IPS-18c (cell line): Measurements from ENCODE around the gene MYLIP.

Experiments
- H3K4me3 ChIP-seq: 2 replicates; pipeline ENCODE4 v1.7.0; 2013; ENCODE audit warnings: low read depth, mild to moderate bottlenecking, low read length, moderate library complexity; ENCODE audit not compliant: insufficient read depth
- H3K9me3 ChIP-seq: one replicate; pipeline ENCODE4 v1.6.1; 2013; ENCODE audit warnings: mild to moderate bottlenecking, low read length, moderate library complexity; ENCODE audit not compliant: control insufficient read depth, insufficient read depth

Gene MYLIP

GRCh38 chr6:16128759-16129622 is at the start of gene MYLIP:
TSS of gene MYLIP (plus strand) at chr6:16129086. CDS start at chr6:16129323, 237 bp downstream.
- no peaks in the 10 kb centered on the region for H3K9me3 ChIP-seq
- peak within 1 kb of the TSS; percentile 94 for H3K4me3 ChIP-seq

GRCh38 chr6:16079354-16079753 is 49.5 kb upstream of the MYLIP start:
- Histone ChIP-seq H3K4me3 (no peak overlapping the region), H3K9me3 (no peaks in the 10 kb centered on the region)

- no peak overlapping the region for H3K4me3 ChIP-seq
- H3K9me3 ChIP-seq = no peaks in the 10 kb centered on the region
These were observed 48.7 kb upstream of the MYLIP start for GRCh38 chr6:16080204-16080603.

GRCh38 chr6:16081326-16081725 is 47.6 kb upstream of the MYLIP start:
- H3K4me3 ChIP-seq = no peak overlapping the region
- no peaks in the 10 kb centered on the region for H3K9me3 ChIP-seq

GRCh38 chr6:16082361-16082760 is 46.5 kb upstream of the MYLIP start:
- no peak overlapping the region for H3K4me3 ChIP-seq
- H3K9me3 ChIP-seq = no peaks in the 10 kb centered on the region

GRCh38 chr6:16086965-16087364 is 41.9 kb upstream of the MYLIP start:
- no peak overlapping the region for H3K4me3 ChIP-seq
- H3K9me3 ChIP-seq = no peaks in the 10 kb centered on the region

GRCh38 chr6:16087386-16087785 is 41.5 kb upstream of the MYLIP start:
- H3K9me3 ChIP-seq = no peaks in the 10 kb centered on the region
- H3K4me3 ChIP-seq = no peak overlapping the region

GRCh38 chr6:16088409-16088808 is 40.5 kb upstream of the MYLIP start:
- no peaks in the 10 kb centered on the region for H3K9me3 ChIP-seq

GRCh38 chr6:16089232-16090062 is 39.4 kb upstream of the MYLIP start:
- H3K9me3 ChIP-seq = no peaks in the 10 kb centered on the region
- no peak overlapping the region for H3K4me3 ChIP-seq

More at GRCh38 chr6:16088409-16088808, 40.5 kb upstream of the MYLIP start:
- no peak overlapping the region for H3K4me3 ChIP-seq

GRCh38 chr6:16090452-16090851 is 38.4 kb upstream of the MYLIP start:
- Histone ChIP-seq H3K9me3 (no peaks in the 10 kb centered on the region), H3K4me3 (no peak overlapping the region)

GRCh38 chr6:16090920-16091319 is 38.0 kb upstream of the MYLIP start:
- no peak overlapping the region for H3K4me3 ChIP-seq
- H3K9me3 ChIP-seq = no peaks in the 10 kb centered on the region

GRCh38 chr6:16092140-16092539 is 36.7 kb upstream of the MYLIP start:
- no peak overlapping the region for H3K4me3 ChIP-seq
- no peaks in the 10 kb centered on the region for H3K9me3 ChIP-seq

- no peak overlapping the region for H3K4me3 ChIP-seq
- no peaks in the 10 kb centered on the region for H3K9me3 ChIP-seq
These were observed 35.9 kb upstream of the MYLIP start for GRCh38 chr6:16092990-16093389.

GRCh38 chr6:16095180-16095579 is 33.7 kb upstream of the MYLIP start:
- H3K4me3 ChIP-seq = no peak overlapping the region
- no peaks in the 10 kb centered on the region for H3K9me3 ChIP-seq

GRCh38 chr6:16097382-16098171 is 31.3 kb upstream of the MYLIP start:
- no peak overlapping the region for H3K4me3 ChIP-seq
- no peaks in the 10 kb centered on the region for H3K9me3 ChIP-seq

GRCh38 chr6:16098211-16098610 is 30.7 kb upstream of the MYLIP start:
- Histone ChIP-seq H3K9me3 (no peaks in the 10 kb centered on the region), H3K4me3 (no peak overlapping the region)

GRCh38 chr6:16102208-16102607 is 26.7 kb upstream of the MYLIP start:
- Histone ChIP-seq H3K9me3 (no peaks in the 10 kb centered on the region), H3K4me3 (no peak overlapping the region)
